Fibroblast of lung (primary cell): ENCODE data around the gene CAMKMT. TPM values are rescaled to one million over a fixed set of nuclear protein-coding genes. Genes with fewer than 3 reads are reported as not detected.

ENCODE experiments used
- DNase-seq, 2 donors: peaks; one replicate each; pipeline versions ENCODE4 v3.0.0 to v3.0.0-alpha.2; 2010; ENCODE audit warnings: low read depth in 2 of 2
- H2AFZ ChIP-seq: 2 replicates; pipeline ENCODE4 v1.5.1; 2012; ENCODE audit warnings: low read length, control low read depth, inconsistent platforms
- H3K27ac ChIP-seq: 2 replicates; pipeline ENCODE4 v1.5.1; 2011; ENCODE audit warnings: low read length, control low read depth; ENCODE audit not compliant: insufficient read depth
- H3K27me3 ChIP-seq: 2 replicates; pipeline ENCODE4 v1.5.1; 2011; ENCODE audit warnings: mild to moderate bottlenecking, low read length; ENCODE audit not compliant: control insufficient read depth, insufficient read depth
- H3K36me3 ChIP-seq: 2 replicates; pipeline ENCODE4 v1.5.1; 2011; ENCODE audit warnings: low read length; ENCODE audit not compliant: control insufficient read depth, insufficient read depth
- H3K4me1 ChIP-seq: 2 replicates; pipeline ENCODE4 v1.5.1; 2011; ENCODE audit warnings: low read length; ENCODE audit not compliant: control insufficient read depth, insufficient read depth; ENCODE audit errors: extremely low read depth
- H3K4me2 ChIP-seq: 2 replicates; pipeline ENCODE4 v1.5.1; 2011; ENCODE audit warnings: low read length, control low read depth; ENCODE audit not compliant: insufficient read depth; ENCODE audit errors: extremely low read depth
- H3K4me3 ChIP-seq, 4 experiments: fragments of 200-600 bp in 1 of 4; sonication (generic) in 1 of 4; replicated peaks in 1 of 4; 2 replicates each; pipeline ENCODE4 v1.5.1; 2011 to 2016; ENCODE audit warnings: low read length in 4 of 4, low read depth in 3 of 4, mild to moderate bottlenecking in 3 of 4, control low read depth in 2 of 4, inconsistent platforms in 1 of 4, mixed read lengths in 1 of 4; ENCODE audit not compliant: insufficient read depth in 1 of 4; ENCODE audit errors: control extremely low read depth in 1 of 4
- H3K79me2 ChIP-seq: 2 replicates; pipeline ENCODE4 v1.5.1; 2012; ENCODE audit warnings: mild to moderate bottlenecking, low read length, inconsistent platforms; ENCODE audit not compliant: control insufficient read depth, insufficient read depth
- H3K9ac ChIP-seq: 2 replicates; pipeline ENCODE4 v1.5.1; 2011; ENCODE audit warnings: mild to moderate bottlenecking, low read length, control low read depth; ENCODE audit not compliant: insufficient read depth
- H3K9me3 ChIP-seq: 2 replicates; pipeline ENCODE4 v1.5.1; 2012; ENCODE audit warnings: low read depth, low read length; ENCODE audit not compliant: control insufficient read depth, insufficient read depth
- H4K20me1 ChIP-seq: 2 replicates; pipeline ENCODE4 v1.5.1; 2011; ENCODE audit warnings: low read length; ENCODE audit not compliant: control insufficient read depth, insufficient read depth; ENCODE audit errors: extremely low read depth
- CTCF ChIP-seq, 2 donors: IDR thresholded peaks in 1 of 2; conservative IDR thresholded peaks in 1 of 2; 1 replicate in 1 of 2; 2 replicates in 1 of 2; pipeline ENCODE4 v1.5.1; 2011 to 2012; ENCODE audit warnings: low read length in 2 of 2, control low read depth in 1 of 2, inconsistent platforms in 1 of 2, low read depth in 1 of 2, mild to moderate bottlenecking in 1 of 2
- EZH2 ChIP-seq: IDR thresholded peaks from 2 replicates; pipeline ENCODE4 v1.5.1; 2012; ENCODE audit warnings: low read length, control low read depth, mild to moderate bottlenecking; ENCODE audit errors: missing control alignments
- polyA plus RNA-seq, 2 donors: library from polyadenylated mRNA; depleted of rRNA in 1 of 2; stranded (reverse) in 1 of 2; unstranded in 1 of 2; fragments of >200 nt; gene quantifications; 2 replicates each; pipeline ENCODE4 v1.2.1, GENCODE V29; 2011 to 2012; ENCODE audit warnings: missing spikeins in 1 of 2
- total RNA-seq: library from RNA; depleted of rRNA; stranded (reverse); fragments of >200 nt; gene quantifications from 2 replicates; pipeline ENCODE4 v1.2.1, GENCODE V29; 2014

Gene CAMKMT
- total and polyA plus RNA-seq, 2 donors (not counting 1 experiment from before 2014, with no cell fraction given): 7.9 to 11.6 TPM

- no peaks in the 10 kb centered on the region for H3K36me3 ChIP-seq
These were observed 277.7 kb downstream of the CAMKMT start for GRCh38 chr2:44639399-44639798.

GRCh38 chr2:44642123-44642857 is 280.5 kb downstream of the CAMKMT start:
- no peak for TF ChIP-seq CTCF (conservative IDR thresholded peaks at IDR 0.05 in 1 of 2, IDR thresholded peaks at IDR 0.05 in 1 of 2; ENCODE audit: low read depth in 1 of 2, low read length in 2 of 2)
- TF ChIP-seq EZH2: no peak

More at GRCh38 chr2:44639399-44639798, 277.7 kb downstream of the CAMKMT start:
- Histone ChIP-seq H3K4me3 (no peak overlapping the region), H3K4me2 (no peak overlapping the region), H3K9ac (no peak overlapping the region), H3K4me1 (no peaks in the 10 kb centered on the region), H3K79me2 (no peaks in the 10 kb centered on the region), H3K27me3 (no peaks in the 10 kb centered on the region), H2AFZ (no peak overlapping the region), H4K20me1 (no peaks in the 10 kb centered on the region), H3K9me3 (no peaks in the 10 kb centered on the region), H3K27ac (no peak overlapping the region)
- TF ChIP-seq EZH2 (no peak), CTCF (conservative IDR thresholded peaks at IDR 0.05 in 1 of 2, IDR thresholded peaks at IDR 0.05 in 1 of 2; ENCODE audit: low read depth in 1 of 2, low read length in 2 of 2) (no peak)
- no peak for DNase-seq

GRCh38 chr2:44645937-44646336 is 284.2 kb downstream of the CAMKMT start:
- Histone ChIP-seq H3K4me1 (no peaks in the 10 kb centered on the region), H3K9me3 (no peaks in the 10 kb centered on the region), H3K4me3 (no peak overlapping the region), H3K4me2 (no peak overlapping the region), H3K9ac (no peak overlapping the region), H3K79me2 (no peaks in the 10 kb centered on the region), H2AFZ (no peak overlapping the region), H3K27me3 (no peaks in the 10 kb centered on the region), H4K20me1 (no peaks in the 10 kb centered on the region), H3K36me3 (no peaks in the 10 kb centered on the region), H3K27ac (no peak overlapping the region)
- no peak for DNase-seq
- TF ChIP-seq CTCF (conservative IDR thresholded peaks at IDR 0.05 in 1 of 2, IDR thresholded peaks at IDR 0.05 in 1 of 2; ENCODE audit: low read depth in 1 of 2, low read length in 2 of 2) (no peak), EZH2 (no peak)

More at GRCh38 chr2:44642123-44642857, 280.5 kb downstream of the CAMKMT start:
- H3K27ac ChIP-seq: no peak overlapping the region
- H3K9me3 ChIP-seq: no peaks in the 10 kb centered on the region
- H2AFZ ChIP-seq: no peak overlapping the region
- H3K4me3 ChIP-seq: no peak overlapping the region
- no peaks in the 10 kb centered on the region for H3K36me3 ChIP-seq
- H3K4me2 ChIP-seq: no peak overlapping the region
- H3K9ac ChIP-seq: no peak overlapping the region
- no peaks in the 10 kb centered on the region for H3K79me2 ChIP-seq
- no peaks in the 10 kb centered on the region for H4K20me1 ChIP-seq
- DNase-seq: no peak
- no peaks in the 10 kb centered on the region for H3K4me1 ChIP-seq
- H3K27me3 ChIP-seq: no peaks in the 10 kb centered on the region
